CD4-positive, alpha-beta T cell (primary cell): Measurements from ENCODE around the gene IFI30. TPM values are rescaled to one million over a fixed set of nuclear protein-coding genes. Genes with fewer than 3 reads are reported as not detected.

Experiments used
- ATAC-seq: fragments of 200-7000 bp; cut with Tn5 transposase; one replicate; pipeline ENCODE4 v1.10.0; 2022; ENCODE audit warnings: mild to moderate bottlenecking; ENCODE audit not compliant: poor library complexity
- CTCF ChIA-PET: fragments of 350-600 bp; sonication (Branson Sonifier 250); formaldehyde crosslinking; loops from one replicate; lab custom pipeline; 2021; ENCODE audit warnings: antibody characterized with exemption, inconsistent platforms; lab: Charles Lee
- POLR2A ChIA-PET: fragments of 350-600 bp; sonication (Branson Sonifier 250); formaldehyde crosslinking; loops from one replicate; lab custom pipeline; 2021; ENCODE audit warnings: antibody characterized with exemption, inconsistent platforms; lab: Charles Lee
- DNase-seq, 14 experiments: peaks; one replicate each; pipeline ENCODE4 v3.0.0-alpha.2; 2013 to 2020; ENCODE audit warnings: mixed read lengths in 2 of 14
- H3K27ac ChIP-seq, 2 donors: one replicate each; pipeline versions ENCODE4 v1.5.1 to v1.7.0; 2013; ENCODE audit warnings: low read length in 2 of 2, low read depth in 1 of 2, mild to moderate bottlenecking in 1 of 2
- H3K27me3 ChIP-seq, 2 experiments: 1 replicate in 1 of 2; 2 replicates in 1 of 2; pipeline versions ENCODE4 v1.6.1 to v1.7.0; 2013; ENCODE audit warnings: low read length in 2 of 2, control low read depth in 1 of 2, mild to moderate bottlenecking in 1 of 2, moderate library complexity in 1 of 2; ENCODE audit not compliant: insufficient read depth in 2 of 2, control insufficient read depth in 1 of 2
- H3K36me3 ChIP-seq: one replicate; pipeline ENCODE4 v1.6.1; 2013; ENCODE audit warnings: low read length, control low read depth; ENCODE audit not compliant: insufficient read depth
- H3K4me1 ChIP-seq: one replicate; pipeline ENCODE4 v1.6.1; 2013; ENCODE audit warnings: low read length, control low read depth; ENCODE audit not compliant: insufficient read depth
- H3K4me3 ChIP-seq: one replicate; pipeline ENCODE4 v1.5.1; 2013; ENCODE audit warnings: mild to moderate bottlenecking, low read length, moderate library complexity
- H3K9me3 ChIP-seq, 2 experiments: 1 replicate in 1 of 2; 2 replicates in 1 of 2; pipeline versions ENCODE4 v1.6.1 to v1.7.0; 2013; ENCODE audit warnings: low read length in 2 of 2, mild to moderate bottlenecking in 2 of 2, control low read depth in 1 of 2, moderate library complexity in 1 of 2; ENCODE audit not compliant: control insufficient read depth in 1 of 2, insufficient read depth in 1 of 2
- H3K27ac Mint-ChIP-seq: one replicate; pipeline ENCODE4 v1.8.0; 2020; ENCODE audit warnings: mixed read lengths
- H3K27me3 Mint-ChIP-seq: one replicate; pipeline ENCODE4 v1.8.0; 2021; ENCODE audit warnings: mixed read lengths
- H3K36me3 Mint-ChIP-seq: one replicate; pipeline ENCODE4 v1.8.0; 2021; ENCODE audit warnings: low read depth, mixed read lengths
- H3K4me1 Mint-ChIP-seq: one replicate; pipeline ENCODE4 v1.8.0; 2021; ENCODE audit warnings: low read depth, mixed read lengths
- H3K4me3 Mint-ChIP-seq: one replicate; pipeline ENCODE4 v1.8.0; 2020; ENCODE audit warnings: mild to moderate bottlenecking, mixed read lengths
- H3K9me3 Mint-ChIP-seq: one replicate; pipeline ENCODE4 v1.8.0; 2020; ENCODE audit warnings: mixed read lengths
- intact Hi-C, 2 experiments: fragments of 100-400 bp; cut with DNase I in 1 of 2; cut with micrococcal nuclease in 1 of 2; formaldehyde crosslinking; loops; one replicate each; pipeline versions ENCODE4 v1.15.1 to v1.9.0; 2023 to 2025; cut with DNase I, micrococcal nuclease
- total RNA-seq, 174 experiments: library from RNA in 2 of 174; stranded (reverse) in 2 of 174; gene quantifications; one replicate each; pipeline ENCODE4 v1.2.3 and lab custom pipeline; 2021 to 2026
- TF ChIP-seq, protein P1 (sequence below): fragments of 200-600 bp; IDR thresholded peaks from one replicate; pipeline ENCODE4 v1.8.0; 2022; ENCODE audit warnings: antibody characterized with exemption, mild to moderate bottlenecking

IFI30 gene
- total RNA-seq, 2 experiments from 2014 or later: 10.6 to 10.7 TPM

DNA sequence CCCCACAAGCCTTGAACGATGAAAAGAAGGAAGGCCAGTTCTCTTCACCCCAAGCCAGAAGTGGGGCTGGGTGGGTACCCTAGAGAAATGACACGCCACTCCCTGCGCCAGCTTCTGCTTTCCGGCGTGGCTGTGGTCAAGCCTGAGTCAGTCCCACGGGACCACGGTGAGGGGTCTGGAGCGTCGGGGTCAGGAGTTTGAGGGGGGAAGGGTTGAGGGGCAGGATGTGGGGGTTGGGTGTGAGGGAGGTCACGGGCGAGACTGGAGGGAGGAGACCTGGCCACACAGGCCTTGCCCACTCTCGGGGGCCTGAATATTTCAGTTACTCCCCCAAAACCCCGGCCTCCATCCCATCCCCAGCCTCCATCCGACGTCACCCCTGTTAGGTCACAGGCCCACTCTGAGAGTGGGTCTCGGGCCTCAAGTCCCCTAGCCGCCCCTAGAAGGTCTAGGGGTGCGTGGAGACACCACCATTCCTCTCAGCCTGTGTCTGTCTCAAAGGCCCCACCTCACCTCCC is 500 bp upstream of the IFI30 start:
- CTCF ChIA-PET: interaction anchor here (0.6 kb wide), 1 partner anchor 199 kb away, joined by 5 read pairs; no protein-coding TSS in a partner anchor
- ATAC-seq: no peak

DNA sequence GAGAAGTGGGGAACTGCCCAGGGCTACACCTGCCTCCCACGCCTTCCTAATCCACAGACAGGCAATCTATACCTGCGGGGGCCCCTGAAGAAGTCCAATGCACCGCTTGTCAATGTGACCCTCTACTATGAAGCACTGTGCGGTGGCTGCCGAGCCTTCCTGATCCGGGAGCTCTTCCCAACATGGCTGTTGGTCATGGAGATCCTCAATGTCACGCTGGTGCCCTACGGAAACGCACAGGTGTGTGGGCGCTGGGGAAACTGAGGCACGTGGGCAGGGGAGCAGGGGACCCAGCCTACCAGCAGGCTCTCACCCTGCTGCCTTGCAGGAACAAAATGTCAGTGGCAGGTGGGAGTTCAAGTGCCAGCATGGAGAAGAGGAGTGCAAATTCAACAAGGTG is 1.4 kb downstream of the IFI30 start:
- intact Hi-C loops: no loop called here
- Histone ChIP-seq H3K9me3 (no peaks in the 10 kb centered on the region), H3K27ac (no peak overlapping the region), H3K27me3 (no peaks in the 10 kb centered on the region), H3K4me3 (peak overlapping the region; percentile 85), H3K36me3 (peaks cover 2% of the 10 kb centered on the region), H3K4me1 (peaks cover 29% of the 10 kb centered on the region)
- DNase-seq (peak in 1 of 14 experiments; percentile 26), ATAC-seq (no peak)
- CTCF ChIA-PET: interaction anchor here (1.2 kb wide), 1 partner anchor 27 kb away, joined by 4 read pairs; no protein-coding TSS in a partner anchor
- H3K9me3 Mint-ChIP-seq: no peaks in the 10 kb centered on the region
- no peaks in the 10 kb centered on the region for H3K27me3 Mint-ChIP-seq
- peaks cover 13% of the 10 kb centered on the region for H3K4me1 Mint-ChIP-seq
- H3K27ac Mint-ChIP-seq: no peak overlapping the region
- peaks cover 4% of the 10 kb centered on the region for H3K36me3 Mint-ChIP-seq
- POLR2A ChIA-PET: interaction anchor here (1.2 to 1.6 kb wide), 3 partner anchors 17 to 106 kb away, joined by 3 to 14 read pairs (median 5); partner anchors contain the start of genes JUND and MPV17L2
- peak overlapping the region; percentile 58 for H3K4me3 Mint-ChIP-seq
- TF ChIP-seq, protein P1, sequence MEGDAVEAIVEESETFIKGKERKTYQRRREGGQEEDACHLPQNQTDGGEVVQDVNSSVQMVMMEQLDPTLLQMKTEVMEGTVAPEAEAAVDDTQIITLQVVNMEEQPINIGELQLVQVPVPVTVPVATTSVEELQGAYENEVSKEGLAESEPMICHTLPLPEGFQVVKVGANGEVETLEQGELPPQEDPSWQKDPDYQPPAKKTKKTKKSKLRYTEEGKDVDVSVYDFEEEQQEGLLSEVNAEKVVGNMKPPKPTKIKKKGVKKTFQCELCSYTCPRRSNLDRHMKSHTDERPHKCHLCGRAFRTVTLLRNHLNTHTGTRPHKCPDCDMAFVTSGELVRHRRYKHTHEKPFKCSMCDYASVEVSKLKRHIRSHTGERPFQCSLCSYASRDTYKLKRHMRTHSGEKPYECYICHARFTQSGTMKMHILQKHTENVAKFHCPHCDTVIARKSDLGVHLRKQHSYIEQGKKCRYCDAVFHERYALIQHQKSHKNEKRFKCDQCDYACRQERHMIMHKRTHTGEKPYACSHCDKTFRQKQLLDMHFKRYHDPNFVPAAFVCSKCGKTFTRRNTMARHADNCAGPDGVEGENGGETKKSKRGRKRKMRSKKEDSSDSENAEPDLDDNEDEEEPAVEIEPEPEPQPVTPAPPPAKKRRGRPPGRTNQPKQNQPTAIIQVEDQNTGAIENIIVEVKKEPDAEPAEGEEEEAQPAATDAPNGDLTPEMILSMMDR: no peak

More for the DNA sequence above, 500 bp upstream of the IFI30 start:
- H3K9me3 Mint-ChIP-seq: no peaks in the 10 kb centered on the region
- DNase-seq: peak in 3 of 14 experiments; percentile 34 to 80 (median 72)
- no peaks in the 10 kb centered on the region for H3K27me3 ChIP-seq
- H3K36me3 Mint-ChIP-seq: peaks cover 8% of the 10 kb centered on the region
- peaks cover 32% of the 10 kb centered on the region for H3K4me1 ChIP-seq
- no peaks in the 10 kb centered on the region for H3K27me3 Mint-ChIP-seq
- peaks cover 13% of the 10 kb centered on the region for H3K4me1 Mint-ChIP-seq
- TF ChIP-seq, protein P1: no peak
- intact Hi-C loops: no loop called here
- H3K9me3 ChIP-seq: no peaks in the 10 kb centered on the region
- H3K4me3 ChIP-seq: peak overlapping the region; percentile 85
- peak overlapping the region; percentile 64 for H3K27ac Mint-ChIP-seq
- H3K27ac ChIP-seq: peak overlapping the region; percentile 35 to 78
- H3K4me3 Mint-ChIP-seq: peak overlapping the region; percentile 92
- POLR2A ChIA-PET: interaction anchor here (1.0 kb wide), 1 partner anchor 56 kb away, joined by 3 read pairs; no protein-coding TSS in a partner anchor
- peaks cover 2% of the 10 kb centered on the region for H3K36me3 ChIP-seq

DNA sequence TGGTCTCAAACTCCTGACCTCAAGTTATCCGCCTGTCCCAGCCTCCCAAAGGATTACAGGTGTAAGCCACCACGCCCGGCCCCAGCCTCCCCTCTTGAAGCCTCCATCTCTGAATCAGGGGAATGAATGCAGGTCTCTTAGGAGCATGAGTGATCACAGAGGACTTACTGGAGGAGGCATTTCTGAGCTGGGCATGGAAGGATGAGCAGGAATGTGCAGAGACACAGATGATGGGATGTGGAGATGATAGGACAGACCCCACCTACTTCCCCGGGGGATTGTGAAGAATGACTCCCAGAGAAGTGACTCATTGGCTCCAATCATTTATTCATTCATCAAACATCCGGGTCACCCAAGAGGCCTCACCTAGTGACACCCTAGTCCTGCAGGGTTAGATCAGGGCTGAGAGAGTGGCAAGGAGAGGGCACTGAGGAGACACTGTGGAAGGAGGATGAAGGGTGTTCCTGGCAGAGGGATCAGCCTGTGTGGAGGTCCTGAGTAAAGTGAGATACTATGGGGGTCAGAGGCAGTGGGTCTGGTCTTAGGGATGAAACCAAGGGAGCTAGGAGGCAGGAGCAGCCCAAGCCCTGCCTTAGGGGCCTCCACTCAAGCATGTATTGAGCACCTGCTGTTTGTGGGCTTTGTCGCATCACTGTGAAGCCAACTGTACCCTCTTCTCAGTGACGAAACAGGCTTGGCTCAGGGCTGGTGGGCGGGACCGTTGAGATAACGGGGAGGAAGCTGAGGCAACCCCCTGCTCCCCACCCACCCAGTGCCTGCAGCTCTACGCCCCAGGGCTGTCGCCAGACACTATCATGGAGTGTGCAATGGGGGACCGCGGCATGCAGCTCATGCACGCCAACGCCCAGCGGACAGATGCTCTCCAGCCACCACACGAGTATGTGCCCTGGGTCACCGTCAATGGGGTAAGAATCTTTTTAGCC is 3.0 kb downstream of the IFI30 start:
- DNase-seq (no peak), ATAC-seq (no peak)
- no peaks in the 10 kb centered on the region for H3K9me3 ChIP-seq
- no peak overlapping the region for H3K4me3 Mint-ChIP-seq
- intact Hi-C loops: no loop called here
- peaks cover 2% of the 10 kb centered on the region for H3K36me3 ChIP-seq
- H3K36me3 Mint-ChIP-seq: no peaks in the 10 kb centered on the region
- H3K4me1 Mint-ChIP-seq: peaks cover 12% of the 10 kb centered on the region
- H3K27me3 ChIP-seq: no peaks in the 10 kb centered on the region
- TF ChIP-seq, protein P1: no peak
- H3K4me3 ChIP-seq: peak overlapping the region; percentile 12
- H3K27ac ChIP-seq: no peak overlapping the region
- H3K27me3 Mint-ChIP-seq: no peaks in the 10 kb centered on the region
- ChIA-PET POLR2A (no interaction called here), CTCF (interaction anchor here (1.6 kb wide), 1 partner anchor 9 kb away, joined by 5 read pairs; no protein-coding TSS in a partner anchor)
- no peaks in the 10 kb centered on the region for H3K9me3 Mint-ChIP-seq
- no peak overlapping the region for H3K27ac Mint-ChIP-seq
- H3K4me1 ChIP-seq: peaks cover 28% of the 10 kb centered on the region
